T-helper 2 cell (primary cell): ENCODE measurements around the gene SLC25A23.

Experiments
- DNase-seq, 5 experiments: peaks; one replicate each; pipeline versions ENCODE4 v3.0.0 to v3.0.0-alpha.2; 2012 to 2022

The SLC25A23 gene

GRCh38 chr19:6481541-6482342 is 22.1 kb upstream of the SLC25A23 start, which contains the start of gene DENND1C:
DENND1C (minus strand) TSS chr19:6481787; CDS start chr19:6481695, 92 bp downstream.
- DNase-seq = peak in 4 of 5 experiments; percentile 46 to 88 (median 50)

DNA sequence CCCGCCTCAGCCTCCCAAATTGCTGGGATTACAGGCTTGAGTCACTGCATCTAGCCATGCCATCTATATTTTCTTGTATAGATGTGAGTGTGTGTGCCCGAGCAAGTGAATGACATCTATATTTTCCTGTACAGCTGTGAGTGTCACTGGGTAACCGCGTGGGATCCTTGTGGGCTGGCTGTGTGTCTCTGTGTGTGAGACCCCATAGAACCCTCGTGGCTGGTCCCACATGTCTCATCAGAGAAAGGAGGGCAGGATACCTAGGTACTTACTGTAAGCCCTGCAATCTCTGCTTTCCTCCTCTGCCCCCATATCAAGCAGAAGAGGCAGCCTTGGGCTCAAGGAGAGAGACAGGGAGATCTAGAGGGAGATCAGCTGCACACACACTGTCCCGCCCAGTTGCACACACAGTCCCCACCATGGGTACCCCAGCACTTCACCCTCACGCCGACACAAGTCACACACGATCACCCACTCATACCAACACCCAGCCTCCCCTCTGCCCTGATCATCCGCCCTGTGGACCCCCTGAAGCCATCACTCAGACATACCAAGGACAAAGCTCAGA is 21.3 kb upstream of the SLC25A23 start:
- peak in 1 of 5 experiments; percentile 67 for DNase-seq

GRCh38 chr19:6479836-6480398 is 20.3 kb upstream of the SLC25A23 start:
- DNase-seq = peak in 1 of 5 experiments; percentile 73

- DNase-seq = no peak
These were observed 19.2 kb upstream of the SLC25A23 start for GRCh38 chr19:6478815-6479214.

GRCh38 chr19:6476896-6477431 is 17.4 kb upstream of the SLC25A23 start:
- DNase-seq = no peak

- peak; percentile 40 to 62 (median 55) for DNase-seq
These were observed 16.7 kb upstream of the SLC25A23 start for GRCh38 chr19:6476155-6476895.

GRCh38 chr19:6475321-6476108 is 15.9 kb upstream of the SLC25A23 start:
- DNase-seq = no peak

DNA sequence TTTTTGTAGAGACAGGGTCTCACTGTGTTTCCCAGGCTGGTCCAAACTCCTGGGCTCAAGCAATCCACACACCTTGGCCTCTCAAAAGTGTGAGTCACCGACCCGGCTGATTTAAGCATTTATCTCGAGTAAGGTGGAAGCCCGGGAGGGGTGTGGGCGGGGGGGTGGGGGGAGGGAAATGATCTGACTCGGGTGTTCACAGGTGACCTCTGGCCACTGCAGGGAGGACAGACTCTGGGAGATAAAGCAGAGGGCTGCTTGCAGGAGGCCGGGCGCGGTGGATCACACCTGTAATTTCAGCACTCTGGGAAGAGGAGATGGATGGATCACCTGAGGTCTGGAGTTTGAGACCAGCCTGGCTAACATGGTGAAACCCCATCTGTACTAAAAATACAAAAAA is 14.1 kb upstream of the SLC25A23 start:
- no peak for DNase-seq

- no peak for DNase-seq
These were observed 13.1 kb upstream of the SLC25A23 start for GRCh38 chr19:6472713-6473112.

DNA sequence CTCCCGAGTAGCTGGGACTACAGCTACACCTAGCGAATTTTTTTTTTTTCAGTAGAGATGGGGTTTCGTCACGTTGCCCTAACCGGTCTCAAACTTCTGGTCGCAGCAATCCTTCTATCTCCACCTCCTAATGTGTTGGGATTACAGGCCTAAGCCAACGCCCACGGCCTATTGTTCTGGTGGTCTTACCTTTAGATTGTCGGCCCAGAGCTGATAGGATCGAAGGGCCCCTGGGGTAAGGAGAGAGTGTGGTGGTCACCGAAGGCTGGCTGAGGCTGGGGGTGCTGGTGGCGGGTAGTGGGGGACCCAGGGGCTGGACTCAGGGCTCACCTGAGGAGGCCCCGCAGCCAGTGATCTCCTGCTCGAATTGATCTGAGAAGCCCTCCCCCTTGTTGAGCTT is 11.5 kb upstream of the SLC25A23 start:
- DNase-seq = no peak

- no peak for DNase-seq
These were observed 10.6 kb upstream of the SLC25A23 start for GRCh38 chr19:6470173-6470572.

DNA sequence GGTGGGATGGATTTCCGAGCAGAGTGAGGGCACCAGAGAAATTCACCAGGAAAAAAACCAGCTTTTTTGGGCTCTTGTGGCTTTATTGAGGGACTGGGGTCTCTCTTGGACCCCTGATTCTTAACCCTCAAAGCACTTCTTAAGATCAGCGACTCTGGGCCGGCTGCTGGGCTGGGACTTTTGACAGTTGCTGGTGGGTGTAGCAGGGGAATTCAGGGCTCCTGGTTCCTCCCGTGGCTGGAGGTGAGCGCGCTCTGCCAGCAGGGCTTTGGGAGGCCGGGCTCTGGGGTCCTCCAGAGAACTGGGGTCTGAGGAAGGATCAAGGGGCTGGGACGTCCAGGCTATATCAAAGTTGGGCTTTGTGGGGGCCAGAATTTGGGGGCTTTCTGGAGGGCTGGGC is 7.8 kb upstream of the SLC25A23 start:
- no peak for DNase-seq

- peak in 1 of 5 experiments; percentile 16 for DNase-seq
These were observed 7.1 kb upstream of the SLC25A23 start for GRCh38 chr19:6466526-6467248.

DNA sequence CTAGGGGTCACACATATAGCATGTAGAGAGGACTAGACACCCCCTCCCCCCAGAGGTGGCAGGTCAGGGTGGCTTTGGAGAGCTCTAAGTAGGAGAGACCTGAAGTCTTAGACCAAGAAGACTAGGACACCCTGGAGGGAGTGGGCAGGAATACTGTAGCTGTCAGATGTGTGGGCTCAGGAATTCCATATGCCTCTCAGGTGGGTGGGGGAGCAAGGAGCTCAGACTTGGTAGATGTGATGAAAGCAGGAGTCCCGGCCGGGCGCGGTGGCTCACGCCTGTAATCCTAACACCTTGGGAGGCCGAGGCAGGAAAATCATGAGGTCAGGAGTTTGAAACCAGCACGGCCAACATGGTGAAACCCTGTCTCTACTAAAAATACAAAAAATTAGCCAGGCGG is 6.1 kb upstream of the SLC25A23 start:
- no peak for DNase-seq

GRCh38 chr19:6465006-6465405 is 5.4 kb upstream of the SLC25A23 start:
- no peak for DNase-seq

GRCh38 chr19:6464070-6464873 is 4.7 kb upstream of the SLC25A23 start, which contains the start of gene CRB3:
CRB3 (plus strand) TSS chr19:6464271; CDS start chr19:6464702, 431 bp downstream.
- peak in 1 of 5 experiments; percentile 40 for DNase-seq

DNA sequence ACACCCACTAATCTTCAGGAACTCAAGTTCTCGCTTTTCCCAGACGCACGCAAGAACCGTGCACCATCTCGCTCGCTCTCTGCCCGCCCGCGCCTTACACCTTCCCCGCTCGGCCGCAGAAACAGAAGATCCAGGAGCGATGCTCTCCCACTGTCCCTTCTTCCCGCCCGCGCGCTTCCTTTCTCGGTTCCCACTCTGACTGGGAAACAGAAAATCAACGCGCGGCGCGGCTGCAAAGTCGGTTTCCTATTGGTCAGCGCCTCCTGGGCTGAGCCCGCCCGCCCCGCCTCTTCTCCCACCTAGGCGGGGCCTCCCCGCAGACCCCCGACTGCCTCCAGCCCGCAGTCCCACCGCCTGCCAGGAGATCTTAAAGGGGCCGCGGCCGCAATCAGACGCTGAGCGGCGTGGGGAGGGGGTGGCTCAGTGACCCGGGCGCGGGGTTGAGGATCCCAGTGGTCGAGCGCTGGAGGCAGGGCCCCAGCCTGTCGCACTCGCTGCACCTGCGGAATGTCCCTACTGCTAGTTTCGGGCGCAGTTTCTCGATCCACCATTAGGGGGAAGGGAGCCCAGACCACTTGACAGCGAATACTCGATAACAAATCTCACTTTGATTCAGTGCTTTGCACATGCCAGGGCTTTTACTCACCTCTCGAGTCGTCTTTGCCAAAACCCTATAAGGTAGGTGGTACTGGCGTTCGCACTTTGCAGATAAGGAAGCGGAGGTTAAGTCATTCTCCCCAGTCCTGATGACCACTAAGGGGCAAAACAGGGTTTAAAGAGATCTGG is 700 bp upstream of the SLC25A23 start:
- peak; percentile 86 to 99 (median 94) for DNase-seq

GRCh38 chr19:6458695-6459261 is 814 bp downstream of the SLC25A23 start:
- DNase-seq = no peak
